Caki2 (cell line): Measurements from ENCODE around the gene HSF5. TPM values are rescaled to one million over a fixed set of nuclear protein-coding genes. Genes with fewer than 3 reads are reported as not detected.

Experiments
- total RNA-seq: library from RNA; depleted of rRNA; stranded (reverse); fragments of >200 nt; shearing (Covaris generic); gene quantifications from 2 replicates; pipeline ENCODE4 v1.2.3, GENCODE V29; 2014; ENCODE audit warnings: low replicate concordance; rRNA removed

HSF5 gene
- total RNA-seq, 1 experiment from 2014 or later: not detected

Other genes with a start within 250 kb of the HSF5 start
- gene LPO, start 249.8 kb downstream of the HSF5 start, total RNA-seq: not detected in 2 replicates
- gene MPO, start 207.5 kb downstream of the HSF5 start, total RNA-seq: not detected in 2 replicates
- not detected in 2 replicates for gene TSPOAP1, start 159.6 kb downstream of the HSF5 start, total RNA-seq
- 54.4 and 57.4 TPM in 2 replicates for gene SUPT4H1, start 136.2 kb downstream of the HSF5 start, total RNA-seq
- gene RNF43, start 70.9 kb downstream of the HSF5 start, total RNA-seq: 2.6 and 5.0 TPM in 2 replicates
- 13.4 and 25.7 TPM in 2 replicates for gene MTMR4, start 26.2 kb upstream of the HSF5 start, total RNA-seq
- gene TEX14, start 203.6 kb upstream of the HSF5 start, total RNA-seq: not detected in 2 replicates
- 74.1 and 101 TPM in 2 replicates for gene RAD51C, start 204.2 kb upstream of the HSF5 start, total RNA-seq